NCI-H2196 (cell line): ENCODE results near the gene EXOSC10.
"Not testable (repeated sequence)": the region's sequence is repeated elsewhere in the genome, so short reads cannot be mapped to it uniquely, and the experiment has no call there.

Experiments used
- DNase-seq: peaks from one replicate; lab custom pipeline; 2025; ENCODE audit not compliant: unreplicated experiment; lab: John Stamatoyannopoulos, UW

Gene EXOSC10

DNA sequence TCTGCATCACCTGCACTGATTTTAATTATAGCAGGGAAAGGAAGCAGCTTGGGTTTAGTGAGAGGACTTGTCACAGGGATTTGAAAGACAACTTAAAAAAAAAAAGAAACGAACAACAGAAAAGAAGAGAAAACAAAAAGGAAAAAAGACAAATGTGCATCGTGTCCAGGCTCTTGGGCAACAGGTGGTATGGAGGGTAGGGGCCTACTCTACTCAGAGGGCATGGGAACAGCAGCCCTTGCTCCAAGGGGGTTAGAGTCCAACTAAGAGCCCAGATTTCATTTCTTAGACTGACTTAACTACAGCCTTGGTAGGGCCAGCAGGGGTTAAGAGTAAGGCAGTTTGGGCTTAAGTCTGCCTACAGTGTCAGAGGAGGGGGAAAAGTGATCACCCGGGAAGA lies 15.3 kb upstream of the EXOSC10 start:
- DNase-seq: no peak

DNA sequence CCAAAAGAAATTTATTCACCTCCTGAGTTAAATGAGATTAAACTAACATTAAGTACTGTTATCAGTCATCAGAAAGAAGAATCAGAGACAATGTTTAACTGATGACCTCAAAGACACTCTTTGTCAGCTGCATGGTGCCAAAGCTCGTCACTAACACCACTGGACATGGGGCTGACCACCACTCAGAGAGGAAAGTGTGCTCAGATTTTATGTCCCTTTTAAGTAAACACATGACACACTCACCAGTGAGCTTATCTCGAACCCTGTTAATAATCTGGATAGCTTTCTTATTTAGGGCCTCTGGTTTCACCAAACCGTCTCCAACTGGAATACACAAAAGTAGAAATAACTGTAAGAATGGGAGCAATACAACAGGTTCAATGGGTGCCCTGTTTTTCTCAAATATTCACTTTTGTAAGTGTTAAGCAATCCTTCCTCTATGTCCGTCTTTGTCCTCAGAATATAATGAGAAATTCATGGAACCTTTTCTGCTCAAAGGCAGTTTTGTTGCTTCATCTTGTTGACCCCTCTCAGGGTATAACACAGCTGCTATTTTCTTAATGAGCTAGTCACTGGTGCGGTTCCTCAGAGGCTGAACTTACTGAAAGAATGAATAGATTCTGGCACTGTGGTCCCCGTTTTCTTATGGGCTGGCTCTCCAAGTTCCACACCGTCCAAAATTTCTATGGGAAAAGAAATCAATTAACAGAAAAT lies 9.5 kb upstream of the EXOSC10 start:
- DNase-seq: no peak

DNA sequence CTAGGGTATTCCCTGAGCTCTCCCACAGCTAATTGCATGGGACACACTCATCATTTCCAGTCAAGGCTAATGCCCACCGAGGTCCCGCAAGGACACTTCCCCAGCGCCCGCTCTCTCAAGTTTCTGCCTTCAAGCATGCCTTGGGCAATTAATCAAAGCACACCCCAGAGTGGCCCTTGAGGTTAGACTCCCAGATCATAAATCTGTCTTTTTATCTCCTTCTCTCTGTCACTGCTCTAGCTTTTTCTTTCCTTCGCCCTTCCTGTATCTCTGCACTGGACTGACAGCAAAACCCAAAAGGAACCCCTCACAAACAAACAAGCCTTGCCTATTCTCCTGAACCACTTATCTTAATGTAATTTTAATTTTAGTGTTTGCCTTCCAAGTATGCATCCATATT lies 7.9 kb upstream of the EXOSC10 start:
- no peak for DNase-seq

DNA sequence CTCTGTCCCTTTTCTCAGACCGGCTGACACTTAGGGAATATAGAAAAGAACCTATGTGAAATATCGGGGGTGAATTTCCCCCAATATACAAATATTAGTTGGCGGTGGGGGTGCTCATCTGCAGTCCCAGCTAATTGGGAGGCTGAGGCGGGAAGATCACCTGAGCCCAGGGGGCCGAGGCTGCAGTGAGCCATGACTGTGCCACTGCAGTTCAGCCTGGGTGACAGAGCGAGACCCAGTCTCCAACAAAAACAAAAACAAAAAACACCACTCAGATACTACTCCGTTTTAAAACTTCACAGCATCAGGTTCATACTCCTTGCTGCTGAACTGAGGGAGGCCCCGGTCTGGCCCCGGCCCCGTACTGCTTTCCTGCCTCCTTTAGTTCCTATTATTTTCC lies 5.9 kb upstream of the EXOSC10 start:
- no peak for DNase-seq

DNA sequence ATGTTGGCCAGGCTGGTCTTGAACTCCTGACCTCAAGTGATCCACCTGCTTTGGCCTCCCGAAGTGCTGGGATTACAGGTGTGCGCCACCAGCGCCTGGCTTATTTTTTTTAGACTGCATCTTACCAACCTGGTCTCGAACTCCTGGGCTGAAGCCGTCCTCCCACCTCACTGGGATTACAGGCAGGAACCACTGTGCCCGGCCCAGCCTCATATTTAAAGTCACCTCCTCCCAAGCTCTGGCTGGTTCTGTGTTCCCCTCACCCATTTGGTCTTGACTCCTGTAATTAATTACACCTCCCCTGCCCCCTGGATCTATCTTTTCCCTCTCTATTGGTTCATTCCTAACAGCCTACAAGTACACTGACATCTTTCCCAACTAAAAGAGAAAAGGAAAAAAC lies 1.7 kb upstream of the EXOSC10 start:
- no peak for DNase-seq

DNA sequence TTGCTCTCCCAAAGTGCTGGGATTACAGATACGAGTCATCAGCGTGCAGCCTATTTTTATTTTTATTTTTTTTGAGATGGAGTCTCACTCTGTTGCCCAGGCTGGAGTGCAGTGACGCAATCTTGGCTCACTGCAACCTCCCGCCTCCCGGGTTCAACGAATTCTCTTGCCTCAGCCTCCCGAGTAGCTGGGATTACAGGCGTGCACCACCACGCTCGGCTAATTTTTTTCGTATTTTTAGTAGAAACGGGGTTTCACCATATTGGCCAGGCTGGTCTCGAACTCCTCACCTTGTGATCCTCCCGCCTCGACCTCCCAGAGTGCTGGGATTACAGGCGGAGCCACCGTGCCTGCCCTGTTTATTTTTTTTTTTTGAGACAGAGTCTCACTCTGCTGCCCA lies 1.1 kb upstream of the EXOSC10 start:
- not testable (repeated sequence) for DNase-seq

DNA sequence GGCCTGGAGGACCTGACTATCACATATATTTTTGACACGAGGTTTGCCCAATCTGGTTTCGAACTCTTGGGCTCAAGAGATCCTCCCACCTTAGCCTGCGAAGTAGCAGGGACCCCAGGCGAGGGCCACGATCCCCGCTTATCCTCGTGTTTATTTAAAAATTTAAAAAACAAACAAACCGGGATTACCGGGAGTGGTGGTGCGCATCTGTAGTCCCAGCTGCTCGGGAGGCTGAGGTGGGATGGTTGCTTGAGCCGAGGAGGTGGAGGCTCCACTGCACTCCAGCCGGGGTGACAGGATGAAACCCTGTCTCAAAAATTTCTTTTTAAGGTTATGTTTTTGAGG lies 452 bp upstream of the EXOSC10 start:
- DNase-seq: no peak

DNA sequence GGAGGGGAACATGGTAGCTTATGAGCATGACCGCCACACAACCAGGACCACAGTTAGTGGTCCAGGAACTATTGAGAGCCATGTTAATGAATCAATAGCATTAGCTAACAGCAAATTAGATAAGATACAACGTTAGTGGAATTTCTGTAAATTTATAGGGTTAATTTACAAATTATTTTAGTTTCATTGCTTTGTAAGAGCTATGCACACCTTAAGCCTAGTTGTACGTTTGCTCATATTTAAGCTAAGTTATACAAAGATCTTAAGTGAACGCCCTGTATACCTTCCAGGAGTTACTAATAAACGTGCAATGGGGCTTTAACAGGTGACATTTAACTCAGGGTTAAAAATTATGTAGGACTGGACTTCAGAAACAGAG lies 749 bp downstream of the EXOSC10 start:
- DNase-seq: no peak

DNA sequence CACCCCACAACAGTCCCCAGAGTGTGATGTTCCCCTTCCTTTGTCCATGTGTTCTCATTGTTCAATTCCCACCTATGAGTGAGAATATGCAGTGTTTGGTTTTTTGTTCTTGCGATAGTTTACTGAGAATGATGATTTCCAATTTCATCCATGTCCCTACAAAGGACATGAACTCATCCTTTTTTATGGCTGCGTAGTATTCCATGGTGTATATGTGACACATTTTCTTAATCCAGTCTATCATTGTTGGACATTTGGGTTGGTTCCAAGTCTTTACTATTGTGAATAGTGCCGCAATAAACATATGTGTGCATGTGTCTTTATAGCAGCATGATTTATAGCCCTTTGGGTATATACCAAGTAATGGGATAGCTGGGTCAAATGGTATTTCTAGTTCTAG lies 15.9 kb downstream of the EXOSC10 start:
- DNase-seq: not testable (repeated sequence)

DNA sequence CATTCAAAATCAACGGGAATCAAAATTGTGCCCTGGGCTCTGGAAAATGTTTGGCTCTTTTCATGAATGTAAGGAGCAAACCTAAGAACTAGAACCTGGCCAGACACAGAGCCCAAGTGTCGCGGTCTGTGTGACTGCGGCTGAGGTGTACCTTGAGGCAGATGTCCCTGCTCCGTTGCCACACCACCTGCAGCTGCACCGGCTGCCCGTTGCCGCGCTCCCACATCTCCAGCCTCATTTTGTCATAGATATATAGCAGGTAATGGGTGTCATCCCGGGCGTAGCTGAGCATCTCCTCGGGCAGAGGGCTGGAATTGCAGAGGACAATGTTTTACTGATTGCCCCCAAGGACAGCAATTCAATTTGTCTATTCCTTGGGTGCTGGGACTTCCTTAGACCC lies 18.7 kb downstream of the EXOSC10 start:
- DNase-seq: no peak

DNA sequence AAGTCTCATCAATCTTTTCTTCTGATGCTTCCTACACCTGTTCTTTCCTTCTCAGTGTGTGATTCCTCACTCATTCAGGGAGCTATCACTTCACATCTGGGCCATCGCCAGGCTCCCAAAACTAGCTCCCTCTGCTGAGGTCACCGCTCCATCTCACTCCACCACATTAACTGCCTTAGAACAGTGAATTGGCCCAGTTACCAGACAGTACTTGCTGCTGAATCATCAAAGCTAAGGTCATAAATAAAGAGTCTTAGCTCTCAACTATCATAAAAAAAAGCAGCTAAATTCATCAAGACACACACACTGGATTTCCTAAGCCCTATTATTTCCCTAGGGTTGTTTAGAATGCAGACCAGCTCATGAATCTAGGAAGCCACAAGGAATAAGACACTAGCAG lies 21.0 kb downstream of the EXOSC10 start:
- no peak for DNase-seq

DNA sequence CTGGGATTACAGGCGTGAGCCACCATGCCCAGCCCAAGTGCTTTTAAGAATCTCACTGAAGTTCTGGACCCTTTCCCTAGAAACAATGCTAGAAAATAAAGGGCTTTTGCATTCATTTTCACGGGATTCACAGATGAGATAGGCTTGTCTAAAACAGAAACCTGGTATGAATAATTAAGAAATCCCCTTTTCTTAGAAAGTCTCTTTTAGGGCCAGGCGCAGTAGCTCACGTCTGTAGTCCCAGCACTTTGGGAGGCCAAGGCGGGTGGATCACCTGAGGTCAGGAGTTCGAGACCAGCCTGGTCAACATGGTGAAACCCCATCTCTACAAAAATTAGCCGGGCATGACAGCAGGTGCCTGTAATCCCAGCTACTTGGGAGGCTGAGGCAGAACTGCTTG lies 26.3 kb downstream of the EXOSC10 start:
- not testable (repeated sequence) for DNase-seq

DNA sequence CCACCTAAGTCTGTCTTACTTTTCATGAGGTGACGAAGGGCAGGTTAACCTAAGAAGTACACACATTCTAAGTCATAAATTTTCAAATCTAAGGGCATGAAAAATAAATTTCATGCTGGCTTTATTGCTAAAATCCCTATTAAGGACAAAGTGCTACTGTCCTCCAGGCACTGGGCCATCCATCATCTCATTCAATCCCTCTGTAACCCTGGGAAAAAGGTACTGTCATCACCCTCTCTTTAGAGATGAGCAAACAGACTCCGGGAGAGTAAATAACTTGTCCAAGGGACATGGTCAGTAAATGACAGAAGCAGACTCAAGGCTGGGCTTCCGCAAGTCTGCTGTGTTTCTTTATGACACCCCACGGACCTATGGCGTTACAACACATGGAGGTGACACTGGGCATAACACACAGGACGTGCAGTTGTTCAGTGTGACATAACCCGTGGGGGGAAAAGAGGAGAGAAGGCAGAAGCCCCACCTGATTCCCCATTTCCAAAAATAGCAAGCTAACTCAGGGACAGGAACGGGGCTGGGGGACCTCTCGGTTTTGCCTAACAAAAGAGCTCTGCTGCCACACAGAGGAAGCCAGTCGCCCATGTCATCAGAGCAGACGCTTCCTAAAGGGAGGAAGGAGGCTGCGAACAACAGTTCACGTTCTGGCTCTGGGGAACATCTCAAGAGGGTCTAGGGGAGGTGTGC lies 27.3 kb downstream of the EXOSC10 start:
- peak; percentile 23 for DNase-seq

DNA sequence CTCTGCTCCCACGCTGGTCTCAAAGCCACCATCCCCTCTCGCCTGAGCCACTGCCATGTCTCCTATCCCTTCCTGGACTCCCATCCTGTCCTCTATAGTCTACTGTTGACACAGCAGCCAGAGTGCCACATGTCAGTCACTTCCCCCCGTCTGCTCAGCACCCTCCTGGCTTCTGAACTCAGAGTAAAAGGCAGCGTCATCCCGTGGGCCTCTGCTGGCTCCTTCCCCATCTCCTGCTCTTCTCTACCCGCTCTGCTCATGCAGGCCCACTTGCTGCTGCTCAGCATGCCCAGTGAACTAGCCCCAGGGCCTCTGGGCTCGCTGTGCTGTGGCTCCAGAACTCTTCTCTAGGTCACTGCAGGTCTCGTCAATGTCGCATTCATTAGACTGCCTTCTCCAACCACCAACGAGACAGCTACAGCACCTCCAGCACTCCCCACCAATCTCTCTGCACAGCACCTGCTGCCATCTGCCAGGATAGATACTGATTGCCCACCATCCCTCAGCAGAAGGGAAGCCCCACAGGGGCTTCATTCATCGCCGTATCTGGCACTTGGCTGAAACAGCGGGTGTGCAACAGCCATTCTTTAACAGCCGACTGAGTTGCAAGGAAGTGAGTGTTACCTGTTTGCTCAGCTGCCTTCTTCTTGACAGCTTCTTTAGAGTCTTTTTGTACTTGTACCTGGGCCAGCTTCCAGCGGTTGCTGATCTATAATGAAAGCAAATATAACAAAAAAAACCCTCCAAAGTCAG lies 28.0 kb downstream of the EXOSC10 start:
- DNase-seq: peak; percentile 38

DNA sequence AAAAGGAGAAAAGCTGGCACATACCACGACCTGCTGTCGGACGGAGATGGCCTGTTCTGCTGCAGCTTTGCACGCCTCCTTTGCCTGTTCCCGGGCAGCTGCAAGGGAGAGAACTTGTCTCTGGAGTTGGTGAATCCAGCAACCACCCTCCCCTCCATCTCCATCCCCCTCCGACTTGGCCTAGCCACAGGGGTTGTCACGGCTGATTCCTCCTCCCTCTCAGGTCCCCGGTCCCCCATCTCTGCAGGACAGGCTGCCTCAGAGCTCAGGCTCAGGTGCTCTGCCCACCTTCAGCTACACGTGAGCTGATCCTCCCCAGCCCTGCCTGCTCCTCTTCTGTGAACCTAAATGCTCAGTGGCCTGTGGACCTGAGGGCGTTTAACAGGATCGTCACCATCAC lies 28.8 kb downstream of the EXOSC10 start:
- DNase-seq: no peak

DNA sequence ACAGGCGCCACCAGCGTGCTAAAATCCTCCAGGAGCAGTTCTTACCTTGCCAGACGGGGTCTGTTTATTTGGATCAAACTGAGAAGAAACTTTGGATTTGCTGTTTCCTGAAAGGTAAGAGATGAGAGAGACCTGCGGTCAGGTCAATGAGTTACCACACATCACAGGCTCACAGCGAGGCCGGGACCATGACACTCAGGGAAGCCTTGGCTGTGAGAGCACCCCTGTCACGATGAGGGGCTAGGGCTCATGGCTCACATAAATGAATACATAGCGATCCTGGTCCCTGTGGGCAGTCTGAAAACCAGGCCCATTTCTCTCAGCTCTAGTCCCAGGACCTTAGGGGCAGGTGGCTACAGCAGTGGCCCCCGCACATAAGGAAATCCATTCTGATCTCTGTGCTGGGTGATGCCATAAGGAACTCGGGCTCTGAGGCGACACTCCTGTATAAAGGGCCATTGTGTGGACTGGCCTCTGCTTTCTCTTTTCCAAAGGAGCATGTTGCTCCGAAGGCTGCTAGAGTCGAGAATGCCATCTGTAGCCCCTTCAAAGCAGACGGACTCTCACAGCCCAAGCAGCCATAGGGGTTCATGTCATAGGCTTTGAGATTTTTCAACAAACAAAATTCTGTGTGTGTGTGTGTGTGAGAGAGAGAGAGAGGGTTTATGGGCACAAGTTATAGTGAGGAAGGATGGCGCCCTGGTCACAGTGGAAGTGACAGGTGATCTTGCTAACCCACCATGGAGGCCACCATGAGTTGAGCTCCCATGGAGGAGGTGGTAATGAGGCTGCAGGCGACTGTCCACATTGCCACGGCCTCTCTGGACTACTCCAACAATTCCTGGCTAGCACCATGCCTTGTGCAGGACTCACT lies 30.8 kb downstream of the EXOSC10 start:
- no peak for DNase-seq

DNA sequence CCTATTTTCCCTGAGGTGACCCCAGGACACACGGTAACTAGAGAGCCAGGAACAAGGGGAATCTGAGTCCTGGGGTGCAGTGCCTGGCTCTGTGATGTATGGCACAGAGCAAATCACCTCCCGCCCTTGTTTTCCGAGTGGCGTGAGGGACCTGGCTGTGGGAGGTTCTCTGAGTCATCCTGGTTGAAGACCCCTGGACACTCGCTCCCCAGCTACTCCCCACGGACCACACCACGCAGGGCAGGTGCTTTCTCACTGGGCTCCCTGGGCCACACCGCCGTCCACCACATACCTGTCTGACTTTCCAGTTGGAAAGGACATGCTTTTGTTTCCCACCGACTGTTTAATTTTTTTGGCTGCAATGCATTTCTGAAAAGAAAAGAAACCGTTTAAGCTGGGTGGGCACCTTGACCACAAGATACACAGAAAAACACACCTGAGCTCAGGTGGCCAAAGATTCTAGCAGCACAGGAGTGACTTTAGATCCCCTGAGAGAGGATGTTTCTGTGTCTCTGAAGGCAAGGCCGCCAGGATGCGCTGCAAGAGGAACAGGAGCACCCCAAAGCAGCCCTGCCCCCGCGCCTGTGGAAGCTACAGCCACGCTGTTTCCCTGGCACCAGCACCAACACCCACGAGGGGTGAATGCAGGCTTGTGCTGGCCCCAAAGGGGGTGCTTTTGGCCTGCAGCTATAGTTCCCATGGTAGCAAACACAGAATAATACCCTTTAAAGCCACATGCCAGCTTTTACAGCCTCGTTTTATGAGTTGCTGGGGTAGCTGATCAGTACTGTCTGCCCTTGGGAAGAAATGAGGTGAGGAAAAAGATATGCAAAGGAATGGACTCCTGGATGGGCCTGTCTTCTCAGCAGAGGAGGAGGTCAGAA lies 31.7 kb downstream of the EXOSC10 start:
- no peak for DNase-seq

DNA sequence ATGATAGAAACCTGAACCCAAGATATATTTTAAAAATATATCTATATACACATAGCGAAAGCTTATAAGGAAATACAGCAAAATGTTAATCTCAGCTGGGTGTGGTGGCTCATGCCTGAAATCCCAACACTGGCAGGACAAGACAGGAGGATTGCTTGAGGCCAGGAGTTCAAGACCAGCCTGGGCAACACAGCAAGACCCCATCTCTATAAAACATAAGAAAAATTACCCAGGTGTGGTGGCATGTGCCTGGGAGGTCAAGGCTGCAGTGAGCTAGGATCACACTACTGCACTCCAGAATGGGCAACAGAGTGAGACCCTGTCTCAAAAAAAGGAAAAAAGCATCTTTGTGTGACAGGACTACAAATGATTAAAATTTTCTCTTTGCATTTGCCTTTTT lies 33.9 kb downstream of the EXOSC10 start:
- no peak for DNase-seq

DNA sequence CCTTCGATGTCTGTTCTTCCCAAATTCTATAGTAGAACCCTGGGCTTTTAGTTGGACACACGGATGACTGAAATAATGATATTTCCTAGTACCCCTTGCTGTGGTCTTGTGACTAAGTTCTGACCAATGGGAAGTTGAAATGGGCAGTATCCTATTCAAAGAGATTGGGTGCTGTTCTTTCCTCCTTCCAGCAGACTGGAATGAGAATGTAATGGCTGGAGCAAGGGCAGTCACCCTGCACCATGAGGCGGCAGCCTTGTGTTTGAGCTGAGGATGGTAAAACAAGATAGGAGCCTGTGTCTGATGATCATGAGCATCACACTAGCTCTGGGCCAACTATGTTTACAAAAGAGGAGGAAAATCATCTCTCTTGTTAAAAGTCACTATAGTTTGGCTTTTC lies 34.7 kb downstream of the EXOSC10 start:
- no peak for DNase-seq

DNA sequence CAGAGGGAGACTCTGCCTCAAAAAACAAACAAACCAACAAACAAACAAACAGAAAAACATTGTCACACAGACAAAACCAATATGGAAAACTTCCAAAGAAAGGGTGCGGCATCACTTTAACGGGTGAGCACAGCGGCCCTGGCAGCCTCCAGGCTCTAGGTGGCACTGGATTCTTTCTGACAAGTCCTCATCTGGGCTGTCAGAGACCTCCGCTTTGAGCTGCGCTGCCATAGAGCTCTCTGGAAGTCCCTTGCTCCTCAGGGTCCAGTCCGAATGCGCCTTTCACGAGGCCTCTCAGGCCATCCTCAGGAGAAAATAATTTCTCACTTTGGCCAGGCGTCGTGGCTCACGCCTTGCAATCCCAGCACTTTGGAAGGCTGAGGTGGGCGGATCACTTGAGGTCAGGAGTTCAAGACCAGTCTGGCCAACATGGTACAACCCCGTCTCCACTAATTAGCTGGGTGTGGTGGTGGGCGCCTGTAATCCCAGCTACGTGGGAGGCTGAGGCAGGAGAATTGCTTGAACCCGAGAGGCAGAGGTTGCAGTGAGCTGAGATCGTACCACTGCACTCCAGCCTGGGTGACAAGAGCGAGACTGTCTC lies 35.6 kb downstream of the EXOSC10 start:
- DNase-seq: not testable (repeated sequence)
